Erythroblast (primary cell): ENCODE measurements around the gene SPEG.
A peak's percentile ranks its signal among the peaks of the same experiment; 100 is the strongest.
"Not testable (repeated sequence)": the region's sequence is repeated elsewhere in the genome, so short reads cannot be mapped to it uniquely, and the experiment has no call there.

Experiments used
- DNase-seq, 2 experiments: peaks; one replicate each; lab custom pipeline; 2025; lab: John Stamatoyannopoulos, UW
- GATA1 ChIP-seq: IDR thresholded peaks from 2 replicates; pipeline ENCODE4 v1.6.1; 2011; ENCODE audit warnings: low read depth, mild to moderate bottlenecking, control low read depth, low read length, moderate library complexity
- POLR2A ChIP-seq: IDR thresholded peaks from 2 replicates; pipeline ENCODE4 v1.6.1; 2011; ENCODE audit warnings: mild to moderate bottlenecking, low read length

Gene SPEG

GRCh38 chr2:219399716-219400478 lies 34.7 kb upstream of the SPEG start:
- DNase-seq: no peak
- TF ChIP-seq GATA1 (no peak), POLR2A (no peak)

DNA sequence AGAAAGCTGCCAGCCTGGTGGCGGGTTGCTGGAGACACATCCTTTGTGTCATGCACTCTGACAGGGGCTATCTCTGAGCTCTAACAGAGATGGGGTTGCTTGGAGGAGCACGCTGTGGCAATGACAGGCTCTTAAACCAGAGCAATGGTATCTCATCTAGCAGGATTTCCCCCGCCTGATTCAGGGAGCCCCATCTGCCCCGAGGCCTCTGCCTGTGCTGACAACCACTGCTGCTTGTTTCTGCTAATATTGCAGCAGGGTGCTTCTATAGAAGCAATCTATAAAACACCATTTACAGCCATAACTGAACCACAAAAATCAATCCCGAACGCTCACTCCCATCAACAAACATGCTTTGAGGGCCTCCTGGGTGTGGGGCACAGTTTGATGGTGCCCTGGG lies 34.1 kb upstream of the SPEG start:
- no peak for DNase-seq
- TF ChIP-seq POLR2A (no peak), GATA1 (no peak)

DNA sequence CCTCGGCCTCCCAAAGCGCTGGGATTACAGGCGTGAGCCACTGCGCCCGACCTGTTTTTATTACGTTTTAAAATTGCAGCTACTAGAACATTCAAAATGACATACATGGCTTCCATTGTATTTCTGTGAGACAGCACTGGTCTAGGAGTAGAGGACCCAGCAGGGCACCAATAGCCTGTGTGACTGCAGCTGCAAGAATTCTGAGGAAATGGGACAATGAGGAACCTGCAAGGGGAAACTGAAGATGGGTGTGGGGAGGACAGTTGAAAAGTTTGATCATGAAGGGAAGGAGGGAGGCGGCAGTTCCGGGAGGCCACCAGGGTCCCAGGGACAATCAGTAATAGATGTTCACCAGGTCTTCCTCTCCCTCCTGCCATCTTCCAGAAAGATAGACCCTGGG lies 33.0 kb upstream of the SPEG start:
- DNase-seq: no peak
- TF ChIP-seq POLR2A (no peak), GATA1 (no peak)

- peak; percentile 65 to 75 for DNase-seq
- TF ChIP-seq GATA1 (no peak), POLR2A (no peak)
These were observed 31.8 kb upstream of the SPEG start for GRCh38 chr2:219402665-219403515.

- TF ChIP-seq GATA1 (no peak), POLR2A (no peak)
- DNase-seq: no peak
These were observed 30.8 kb upstream of the SPEG start for GRCh38 chr2:219403861-219404260.

DNA sequence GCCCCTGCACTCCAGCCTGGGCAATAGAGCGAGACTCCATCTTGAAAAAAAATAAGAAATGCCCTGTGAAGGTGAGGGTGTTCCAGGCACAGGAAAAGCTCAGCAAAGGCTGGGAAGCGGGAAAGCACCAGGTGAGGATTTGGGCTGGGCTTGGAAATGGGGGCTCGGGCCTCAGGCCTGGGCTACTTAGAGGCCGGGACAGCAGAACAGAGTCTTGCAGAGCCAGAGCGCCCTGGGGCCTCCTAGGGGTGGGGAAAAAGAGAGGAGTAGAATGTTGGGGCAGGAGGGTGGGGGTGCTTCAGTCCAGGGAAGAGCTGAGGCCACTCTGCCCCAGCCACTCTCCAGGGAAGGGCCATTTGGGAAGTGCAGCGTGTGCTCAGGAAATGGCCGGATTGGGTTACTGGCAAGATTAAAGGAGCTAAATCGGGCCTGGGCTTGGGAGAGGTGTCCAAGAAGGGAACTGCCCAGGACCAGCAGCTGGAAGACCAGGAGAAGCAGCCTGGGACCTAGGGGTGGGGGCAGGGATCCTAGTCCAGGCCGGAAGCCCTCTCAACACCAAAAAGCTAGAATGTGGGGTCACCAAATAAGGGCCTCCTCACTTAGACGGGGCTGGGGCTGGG lies 30.2 kb upstream of the SPEG start:
- DNase-seq: no peak
- TF ChIP-seq POLR2A (no peak), GATA1 (no peak)

- no peak for DNase-seq
- no peak for TF ChIP-seq POLR2A
- no peak for TF ChIP-seq GATA1
These were observed 29.7 kb upstream of the SPEG start for GRCh38 chr2:219404954-219405353.

DNA sequence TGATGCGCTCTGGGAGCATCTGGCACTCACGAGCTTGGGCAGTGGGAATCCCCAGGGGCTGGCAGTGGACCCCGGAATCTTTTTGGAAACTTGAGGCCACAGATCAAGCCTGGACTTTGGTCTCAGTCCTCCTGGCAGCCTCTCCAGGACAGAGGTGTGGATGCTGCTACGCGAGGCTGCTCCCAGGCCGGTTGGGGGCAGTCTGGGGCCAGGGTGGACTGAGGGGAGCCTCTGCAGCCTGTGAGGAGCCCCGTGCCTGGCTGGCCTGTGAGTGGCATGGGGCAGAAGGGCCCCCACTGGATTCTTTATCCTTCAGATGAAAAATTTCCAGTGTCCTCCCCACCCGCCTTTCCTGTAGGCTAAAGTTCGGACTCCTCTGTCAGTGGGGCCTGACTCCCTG lies 29.2 kb upstream of the SPEG start:
- DNase-seq: no peak
- TF ChIP-seq POLR2A (no peak), GATA1 (no peak)

GRCh38 chr2:219405958-219406860 lies 28.4 kb upstream of the SPEG start:
- DNase-seq: no peak
- TF ChIP-seq GATA1 (no peak), POLR2A (no peak)

DNA sequence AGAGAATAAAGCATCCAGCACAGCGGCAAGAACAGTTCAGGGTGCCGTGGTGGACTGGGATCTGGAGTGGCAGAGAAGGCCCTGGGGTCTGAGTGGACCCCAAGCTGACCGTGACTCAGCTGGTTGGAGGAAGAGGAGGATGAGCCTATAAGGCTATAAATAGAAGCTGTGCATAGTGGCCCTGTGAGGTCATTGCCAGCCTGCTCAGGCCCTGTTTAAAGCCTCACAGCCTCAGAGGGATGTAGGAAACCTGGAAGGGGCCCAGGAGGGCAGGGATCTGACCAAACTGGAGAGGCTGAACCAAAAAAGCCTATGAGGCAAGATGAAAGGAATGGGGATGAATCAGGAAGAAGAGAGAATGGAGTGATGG lies 27.8 kb upstream of the SPEG start:
- TF ChIP-seq POLR2A (no peak), GATA1 (no peak)
- DNase-seq: no peak

DNA sequence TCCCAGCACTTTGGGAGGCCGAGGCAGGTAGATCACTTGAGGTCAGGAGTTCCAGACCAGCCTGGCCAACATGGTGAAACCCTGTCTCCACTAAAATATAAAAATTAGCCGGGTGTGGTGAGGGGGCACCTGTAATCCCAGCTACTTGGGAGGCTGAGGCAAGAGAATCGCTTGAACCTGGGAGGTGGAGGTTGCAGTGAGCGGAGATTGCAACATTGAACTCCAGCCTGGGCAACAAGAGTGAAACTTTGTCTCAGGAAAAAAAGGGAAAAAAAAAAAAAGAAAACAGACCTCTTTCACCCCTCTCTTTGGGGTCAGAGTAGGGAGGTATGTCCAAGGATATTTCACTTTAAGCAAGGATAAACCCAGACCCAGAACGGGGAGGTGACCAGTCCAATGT lies 27.3 kb upstream of the SPEG start:
- not testable (repeated sequence) for DNase-seq

GRCh38 chr2:219408204-219408603 lies 26.4 kb upstream of the SPEG start:
- no peak for DNase-seq

GRCh38 chr2:219408631-219409030 lies 26.0 kb upstream of the SPEG start:
- no peak for DNase-seq
- TF ChIP-seq POLR2A (no peak), GATA1 (no peak)

More at GRCh38 chr2:219408204-219408603, 26.4 kb upstream of the SPEG start:
- TF ChIP-seq POLR2A (no peak), GATA1 (no peak)
